Activated naive CD4-positive, alpha-beta T cell treated with Interleukin-2 at 50 U/mL for 16 hours (primary cell): ENCODE measurements around the gene STAG3.
"Not testable (repeated sequence)": the region's sequence is repeated elsewhere in the genome, so short reads cannot be mapped to it uniquely, and the experiment has no call there.

ENCODE experiments used
- DNase-seq: peaks from one replicate; pipeline ENCODE4 v3.0.0-alpha.2; 2020

STAG3 gene

DNA sequence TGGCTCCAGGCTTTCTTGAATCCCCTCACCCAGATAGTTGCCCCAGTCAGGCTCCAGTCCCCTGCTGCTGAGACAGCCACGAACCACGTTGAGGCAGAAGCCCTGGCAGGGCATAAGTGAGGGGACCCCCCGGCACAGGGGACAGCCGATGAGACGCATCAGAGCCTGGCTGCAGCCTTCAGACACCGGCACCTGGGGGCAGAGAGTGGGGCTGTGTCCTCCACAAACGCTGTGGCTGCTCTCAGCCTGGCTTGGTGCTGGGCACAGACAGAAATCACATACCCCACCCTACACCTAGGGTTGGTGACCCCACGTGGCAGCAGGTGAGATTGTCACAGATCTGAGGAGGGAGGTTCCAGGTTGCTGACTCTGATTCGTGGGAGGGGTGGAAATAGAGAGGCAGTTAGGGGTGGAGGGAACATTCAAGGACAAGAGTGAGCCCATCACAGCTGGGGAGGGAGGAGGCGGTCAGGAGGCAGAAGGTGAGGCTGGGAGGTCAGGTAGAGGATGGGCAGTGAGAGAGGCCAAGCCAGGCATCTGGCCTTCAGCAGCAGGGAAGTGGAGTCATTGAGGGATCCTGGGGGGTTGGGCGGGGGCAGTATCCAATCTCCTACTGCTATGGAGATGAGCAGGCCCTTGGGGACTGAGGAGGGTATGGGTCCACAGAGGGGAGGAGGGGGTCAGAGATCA, 3.8 kb upstream of the STAG3 start:
- no peak for DNase-seq

- DNase-seq = no peak
Observed at GRCh38 chr7:100174582-100174981, 3.1 kb upstream of the STAG3 start.

DNA sequence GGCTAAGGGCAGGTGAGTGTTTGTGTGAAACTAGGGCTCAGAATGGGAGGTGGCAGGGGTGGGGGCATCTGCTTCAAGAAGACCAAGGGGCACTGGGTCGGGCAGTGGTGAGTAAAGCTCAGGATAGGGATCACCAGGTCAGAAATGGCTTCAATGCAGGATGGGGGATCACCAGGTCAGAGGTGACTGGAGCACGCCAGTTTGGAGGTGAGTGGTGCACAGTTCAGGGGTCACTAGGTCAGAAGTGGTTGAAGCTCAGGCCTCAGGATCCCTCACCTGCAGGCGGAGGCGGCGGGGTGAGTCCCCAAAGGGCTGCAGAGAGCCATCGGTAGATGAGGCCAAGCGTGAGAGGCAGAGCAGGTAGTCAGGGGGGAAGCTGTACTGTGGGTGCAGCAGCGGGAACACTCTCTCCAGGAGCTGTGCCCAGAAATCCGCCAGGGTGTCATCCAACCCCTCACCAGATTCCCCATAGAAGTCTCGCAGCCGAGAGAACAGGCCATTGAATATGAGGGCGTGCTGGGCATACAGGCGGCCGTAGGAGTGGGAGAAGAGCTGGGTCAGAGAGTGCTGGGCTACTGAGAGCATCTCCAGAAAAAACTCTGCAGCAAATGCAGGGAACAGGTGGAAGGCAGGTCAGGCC, 2.3 kb upstream of the STAG3 start:
- no peak for DNase-seq

DNA sequence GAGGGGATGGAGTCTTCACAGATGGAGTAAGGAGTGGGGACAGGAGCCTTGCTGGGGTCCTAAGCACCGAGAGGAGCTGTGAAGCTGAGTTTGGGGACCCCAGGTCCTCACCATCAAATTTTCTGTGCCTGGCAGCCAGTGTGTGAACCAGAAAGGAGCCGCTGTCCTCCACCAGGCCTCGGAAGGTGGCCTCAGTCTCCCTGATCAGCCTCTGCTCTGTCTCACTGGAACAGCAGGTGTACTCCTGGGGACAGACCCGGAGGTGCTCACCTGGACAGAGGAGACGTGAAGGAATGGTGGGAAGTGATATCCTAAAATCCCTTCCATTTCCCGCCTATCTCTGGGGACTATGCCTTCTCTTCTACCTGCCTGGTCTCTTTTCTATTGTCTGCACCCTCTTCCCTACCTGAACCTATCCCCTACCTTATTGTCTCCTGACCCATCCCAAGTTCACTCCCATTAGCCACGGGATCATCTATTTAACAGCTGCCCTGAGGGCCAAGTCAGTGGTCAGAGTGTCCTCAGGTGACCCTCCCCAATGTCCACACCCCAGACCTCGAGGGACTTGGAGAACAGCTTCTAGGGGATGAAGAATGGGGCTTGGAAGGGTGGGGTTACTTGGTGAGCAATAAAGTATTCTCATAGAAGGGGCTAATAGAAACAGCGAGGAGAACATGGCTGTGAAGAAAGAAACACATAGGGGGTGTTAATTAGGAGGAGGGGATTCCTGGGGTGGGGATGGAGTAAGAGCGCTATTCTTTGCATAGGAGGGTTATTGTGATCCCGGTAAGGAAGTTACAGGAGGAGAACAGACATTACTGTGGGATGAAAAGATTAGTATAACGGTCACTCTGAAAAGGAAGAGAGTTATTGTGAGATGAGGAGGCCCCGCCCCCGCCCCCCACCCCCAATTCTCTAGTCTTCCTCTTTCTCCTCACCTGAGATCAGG, 1.3 kb upstream of the STAG3 start:
- DNase-seq = no peak

- DNase-seq = not testable (repeated sequence)
Observed at GRCh38 chr7:100180084-100180483, 2.4 kb downstream of the STAG3 start.

DNA sequence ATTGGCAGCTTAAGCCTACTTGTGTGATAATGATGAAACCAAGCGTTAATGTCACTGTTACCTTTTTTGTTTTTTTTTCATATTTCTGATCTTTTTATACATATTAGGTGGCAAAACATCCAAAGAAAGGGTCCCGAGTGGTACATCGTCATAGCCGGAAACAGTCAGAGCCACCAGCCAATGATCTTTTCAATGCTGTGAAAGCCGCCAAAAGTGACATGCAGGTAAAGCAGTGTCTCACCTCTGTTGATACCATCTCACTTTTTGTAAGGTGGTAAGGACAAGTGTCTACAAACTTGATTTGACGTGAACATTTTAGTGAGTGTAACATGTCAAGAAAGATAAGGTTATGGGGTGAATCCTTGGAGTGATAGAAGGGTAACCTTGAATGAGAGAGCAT, 4.9 kb downstream of the STAG3 start:
- DNase-seq = not testable (repeated sequence)

GRCh38 chr7:100183090-100183489, 5.4 kb downstream of the STAG3 start:
- not testable (repeated sequence) for DNase-seq

DNA sequence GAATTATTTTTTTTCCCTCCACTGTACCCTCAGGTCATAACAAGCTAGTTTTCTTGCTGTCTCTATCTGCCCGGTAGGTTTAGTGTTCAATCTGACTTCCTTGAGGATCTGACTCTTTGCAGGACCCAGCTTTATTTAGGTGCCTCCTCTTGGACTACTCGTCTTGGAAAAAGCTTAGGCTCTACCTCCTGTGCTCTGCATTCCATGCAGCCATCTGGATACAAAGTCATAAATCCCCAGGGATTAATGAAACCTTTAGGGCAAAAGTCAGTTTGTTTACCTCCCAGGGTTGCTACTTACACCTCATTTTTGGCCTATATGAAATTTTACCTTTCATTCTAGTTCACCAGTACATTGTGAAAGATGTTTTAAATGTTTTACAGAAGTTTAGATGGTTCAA, 8.0 kb downstream of the STAG3 start:
- DNase-seq = no peak

DNA sequence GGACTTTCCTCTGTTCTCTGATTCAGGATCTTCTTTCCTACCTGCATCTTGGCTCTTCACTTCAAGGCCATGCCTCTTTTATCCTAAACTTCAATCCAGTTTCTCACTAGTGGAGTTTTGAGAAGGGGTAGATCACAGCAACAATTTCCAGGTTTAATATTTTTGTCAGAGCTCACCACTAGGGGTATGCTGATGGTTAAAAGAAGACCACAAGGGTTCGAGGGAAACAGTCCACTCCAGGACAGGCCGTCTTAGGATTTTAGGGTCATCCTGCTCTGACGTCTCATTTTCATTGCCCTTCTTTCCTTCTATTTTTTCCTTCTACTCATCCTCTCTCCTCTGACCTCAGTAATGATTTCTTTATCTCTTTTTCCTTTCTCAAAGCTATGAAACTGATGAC, 11.3 kb downstream of the STAG3 start:
- DNase-seq = no peak

DNA sequence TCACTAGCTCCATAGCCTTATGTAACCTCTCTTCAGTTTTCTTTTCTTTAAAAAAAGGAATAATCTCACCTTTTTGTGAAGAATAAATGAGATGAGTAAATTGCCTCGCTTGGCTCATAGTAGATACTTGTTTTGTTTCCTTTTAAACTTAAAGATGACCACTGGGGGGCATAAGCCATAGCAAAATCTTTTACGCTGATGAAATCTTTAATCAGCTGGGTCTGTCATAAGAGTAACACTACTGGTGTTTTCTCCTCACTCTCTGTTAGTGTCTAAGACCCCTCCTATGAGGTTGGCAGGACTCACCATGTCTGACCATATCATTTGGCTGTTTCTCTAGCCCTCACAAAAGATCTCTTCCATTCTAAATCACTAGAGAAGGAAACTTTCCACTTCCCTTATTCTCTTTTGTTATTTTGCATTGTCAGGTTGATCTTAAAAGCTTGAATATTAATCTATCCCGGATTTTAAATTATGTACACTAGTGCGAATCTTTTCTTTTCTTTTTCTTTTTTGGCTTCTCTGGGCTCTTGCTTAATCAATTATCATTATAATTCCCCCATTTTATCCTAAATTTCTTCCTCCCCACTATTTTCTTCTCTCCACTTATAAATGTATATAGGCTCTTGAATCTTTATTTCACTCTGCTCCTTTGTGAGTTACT, 12.5 kb downstream of the STAG3 start:
- DNase-seq = no peak

DNA sequence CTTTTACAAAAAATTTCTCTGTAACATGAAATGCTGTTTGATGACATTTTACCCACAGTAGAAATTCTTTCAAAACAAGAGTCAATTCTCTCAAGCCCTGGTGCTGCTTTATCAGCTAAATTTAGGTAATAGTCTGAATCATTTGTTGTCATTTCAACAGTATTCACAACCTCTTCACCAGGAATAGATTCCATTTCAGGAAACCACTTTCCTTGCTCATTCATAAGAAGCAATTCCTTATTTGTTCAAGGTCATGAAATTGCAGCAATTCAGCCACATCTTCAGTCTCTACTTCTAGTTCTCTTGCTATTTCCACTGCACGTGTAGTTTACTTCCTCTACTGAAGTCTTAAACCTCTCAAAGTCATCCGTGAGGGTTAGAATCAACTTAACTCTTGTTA, 14.1 kb downstream of the STAG3 start:
- no peak for DNase-seq

- not testable (repeated sequence) for DNase-seq
Observed at GRCh38 chr7:100192281-100192862, 14.7 kb downstream of the STAG3 start.

- no peak for DNase-seq
Observed at GRCh38 chr7:100192969-100193368, 15.3 kb downstream of the STAG3 start.

DNA sequence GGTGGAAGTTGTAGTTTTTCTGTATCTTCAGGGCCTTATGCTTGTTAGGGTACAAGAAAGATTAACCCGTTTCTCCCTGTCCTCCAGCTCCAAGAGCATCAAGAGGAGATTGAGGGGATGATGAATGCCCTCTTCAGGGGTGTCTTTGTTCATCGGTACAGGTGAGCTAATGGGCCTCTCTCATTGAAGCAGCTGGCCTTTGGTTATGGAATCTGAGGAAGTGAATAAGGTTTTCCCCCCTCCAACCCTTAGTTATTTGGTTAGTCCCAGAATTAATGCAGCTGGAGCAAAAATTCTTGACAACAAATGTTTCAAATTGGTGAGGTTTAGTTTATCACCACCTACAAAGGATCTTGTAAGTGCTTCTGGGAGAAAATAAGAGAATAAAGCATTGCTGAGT, 17.5 kb downstream of the STAG3 start:
- no peak for DNase-seq

- not testable (repeated sequence) for DNase-seq
Observed at GRCh38 chr7:100195901-100196322, 18.2 kb downstream of the STAG3 start.

DNA sequence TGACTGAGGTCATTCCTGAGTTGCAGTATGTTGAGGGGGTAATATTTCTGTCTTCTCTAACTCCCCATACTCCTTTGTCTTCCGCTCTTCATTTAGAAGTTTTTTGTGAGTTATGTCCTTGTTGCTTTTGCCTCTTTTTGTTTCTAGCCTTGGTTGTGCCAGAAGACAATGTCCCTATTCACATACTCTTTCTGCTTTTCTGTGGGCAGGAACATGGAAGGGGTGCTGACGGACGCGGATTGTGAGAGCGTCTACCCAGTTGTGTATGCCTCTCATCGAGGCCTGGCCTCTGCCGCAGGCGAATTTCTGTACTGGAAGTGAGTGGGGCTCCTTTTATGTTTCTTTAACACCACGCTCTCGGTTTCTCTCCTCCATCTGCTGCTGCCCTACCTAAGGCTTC, 20.5 kb downstream of the STAG3 start:
- DNase-seq = no peak

- no peak for DNase-seq
Observed at GRCh38 chr7:100200693-100201092, 23.0 kb downstream of the STAG3 start.

DNA sequence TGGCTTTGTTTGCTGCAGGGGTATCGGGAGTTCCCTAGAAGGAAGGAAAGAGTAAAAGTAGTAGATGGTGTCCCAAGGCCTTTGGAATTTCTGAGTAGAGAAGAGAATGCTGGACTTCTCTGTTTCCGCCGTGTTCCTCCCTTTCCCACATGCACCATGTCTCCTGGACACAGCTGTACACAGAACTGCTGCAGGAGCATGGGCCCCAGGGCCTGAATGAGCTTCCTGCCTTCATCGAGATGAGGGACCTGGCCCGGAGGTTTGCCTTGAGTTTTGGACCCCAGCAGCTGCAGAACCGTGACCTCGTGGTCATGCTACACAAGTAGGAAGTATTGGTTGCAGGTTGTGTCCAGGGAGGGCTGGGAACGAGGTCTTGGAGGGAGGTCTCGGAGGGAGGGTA, 26.7 kb downstream of the STAG3 start:
- no peak for DNase-seq

GRCh38 chr7:100208911-100209408, 31.2 kb downstream of the STAG3 start:
- peak; percentile 19 for DNase-seq

GRCh38 chr7:100209493-100209892, 31.8 kb downstream of the STAG3 start:
- DNase-seq = no peak

- no peak for DNase-seq
Observed at GRCh38 chr7:100210805-100211204, 33.1 kb downstream of the STAG3 start.

DNA sequence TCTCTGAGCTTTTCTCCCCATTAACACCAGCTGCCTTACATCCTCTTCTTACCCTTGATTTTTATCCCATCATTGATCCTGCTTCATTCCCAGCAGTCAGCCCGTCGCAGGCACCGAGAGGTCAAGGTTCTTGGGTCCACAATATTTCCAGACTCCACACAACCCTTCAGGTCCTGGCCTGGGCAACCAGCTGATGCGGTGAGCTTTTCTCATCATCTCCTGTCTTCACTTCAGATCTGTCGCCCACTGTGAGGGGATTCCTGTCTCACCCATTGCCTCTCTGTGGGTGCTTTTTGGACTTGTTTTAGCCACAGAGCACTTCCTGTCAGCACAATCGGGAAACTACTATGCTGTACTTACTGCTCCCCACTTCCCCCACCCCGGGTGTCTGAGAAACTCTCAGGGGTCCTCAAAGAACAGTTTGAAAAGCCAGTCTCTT, 33.6 kb downstream of the STAG3 start:
- DNase-seq = peak; percentile 25
